Measurements from ENCODE around the gene EDNRB. TPM values are rescaled to one million over a fixed set of nuclear protein-coding genes. Genes with fewer than 3 reads are reported as not detected.
"Not testable (repeated sequence)": the region's sequence is repeated elsewhere in the genome, so short reads cannot be mapped to it uniquely, and the experiment has no call there.

The EDNRB gene
- total RNA-seq, 1 experiment from 2014 or later = 1.7 TPM

GRCh38 chr13:77896977-77897376, 21.7 kb downstream of the EDNRB start:
- no peak for DNase-seq (ENCODE audit: low read depth)

GRCh38 chr13:77896536-77896935, 22.1 kb downstream of the EDNRB start:
- DNase-seq (ENCODE audit: low read depth) = no peak

GRCh38 chr13:77894743-77895142, 23.9 kb downstream of the EDNRB start:
- DNase-seq (ENCODE audit: low read depth) = no peak

GRCh38 chr13:77893066-77893465, 25.6 kb downstream of the EDNRB start:
- no peak for DNase-seq (ENCODE audit: low read depth)

GRCh38 chr13:77892491-77892890, 26.1 kb downstream of the EDNRB start:
- no peak for DNase-seq (ENCODE audit: low read depth)

- DNase-seq (ENCODE audit: low read depth) = peak; percentile 7
Observed at GRCh38 chr13:77891486-77891885, 27.1 kb downstream of the EDNRB start.

- no peak for DNase-seq (ENCODE audit: low read depth)
Observed at GRCh38 chr13:77891041-77891440, 27.6 kb downstream of the EDNRB start.

- DNase-seq (ENCODE audit: low read depth) = no peak
Observed at GRCh38 chr13:77883328-77883727, 35.3 kb downstream of the EDNRB start.

GRCh38 chr13:77878190-77878589, 40.4 kb downstream of the EDNRB start:
- no peak for DNase-seq (ENCODE audit: low read depth)

GRCh38 chr13:77876176-77876575, 42.5 kb downstream of the EDNRB start:
- DNase-seq (ENCODE audit: low read depth) = no peak

GRCh38 chr13:77874406-77874805, 44.2 kb downstream of the EDNRB start:
- no peak for DNase-seq (ENCODE audit: low read depth)

GRCh38 chr13:77872995-77873394, 45.6 kb downstream of the EDNRB start:
- DNase-seq (ENCODE audit: low read depth) = no peak

- DNase-seq (ENCODE audit: low read depth) = no peak
Observed at GRCh38 chr13:77871596-77871995, 47.0 kb downstream of the EDNRB start.

- no peak for DNase-seq (ENCODE audit: low read depth)
Observed at GRCh38 chr13:77868717-77869116, 49.9 kb downstream of the EDNRB start.

- DNase-seq (ENCODE audit: low read depth) = no peak
Observed at GRCh38 chr13:77866971-77867370, 51.7 kb downstream of the EDNRB start.

- DNase-seq (ENCODE audit: low read depth) = no peak
Observed at GRCh38 chr13:77865622-77866021, 53.0 kb downstream of the EDNRB start.

GRCh38 chr13:77863144-77863543, 55.5 kb downstream of the EDNRB start:
- no peak for DNase-seq (ENCODE audit: low read depth)

- no peak for DNase-seq (ENCODE audit: low read depth)
Observed at GRCh38 chr13:77861741-77862140, 56.9 kb downstream of the EDNRB start.

GRCh38 chr13:77860507-77860981, 58.1 kb downstream of the EDNRB start:
- DNase-seq (ENCODE audit: low read depth) = peak; percentile 32

GRCh38 chr13:77859450-77859849, 59.2 kb downstream of the EDNRB start:
- DNase-seq (ENCODE audit: low read depth) = peak; percentile 7

GRCh38 chr13:77857531-77858209, 61.0 kb downstream of the EDNRB start:
- DNase-seq (ENCODE audit: low read depth) = no peak

- peak; percentile 55 for DNase-seq (ENCODE audit: low read depth)
Observed at GRCh38 chr13:77853703-77854102, 64.9 kb downstream of the EDNRB start.

GRCh38 chr13:77848050-77848449, 70.6 kb downstream of the EDNRB start:
- DNase-seq (ENCODE audit: low read depth) = not testable (repeated sequence)

- DNase-seq (ENCODE audit: low read depth) = no peak
Observed at GRCh38 chr13:77846173-77846572, 72.5 kb downstream of the EDNRB start.
